Hepatocyte (in vitro differentiated cells): ENCODE data around the gene MYBPC3. TPM values are rescaled to one million over a fixed set of nuclear protein-coding genes. Genes with fewer than 3 reads are reported as not detected.

Source experiments
- DNase-seq: peaks from one replicate; pipeline ENCODE4 v3.0.0-alpha.2; 2016; ENCODE audit warnings: low spot score
- H2AFZ ChIP-seq: fragments of 200-600 bp; sonication (generic); 2 replicates; pipeline ENCODE4 v1.6.0; 2016; ENCODE audit warnings: antibody characterized with exemption, mild to moderate bottlenecking
- H3K27ac ChIP-seq: fragments of 200-600 bp; sonication (generic); 2 replicates; pipeline ENCODE4 v1.5.1; 2016; ENCODE audit warnings: mild to moderate bottlenecking
- H3K27me3 ChIP-seq: fragments of 200-600 bp; sonication (generic); 2 replicates; pipeline ENCODE4 v1.6.1; 2016
- H3K36me3 ChIP-seq: fragments of 200-600 bp; sonication (generic); replicated peaks from 2 replicates; pipeline ENCODE4 v1.5.1; 2016; ENCODE audit warnings: low read depth; ENCODE audit not compliant: insufficient read depth
- H3K4me1 ChIP-seq: fragments of 200-600 bp; sonication (generic); 2 replicates; pipeline ENCODE4 v1.5.1; 2016; ENCODE audit warnings: mild to moderate bottlenecking, moderate library complexity; ENCODE audit not compliant: insufficient read depth
- H3K4me2 ChIP-seq: fragments of 200-600 bp; sonication (generic); 2 replicates; pipeline ENCODE4 v1.6.0; 2016
- H3K4me3 ChIP-seq: fragments of 200-600 bp; sonication (generic); 2 replicates; pipeline ENCODE4 v1.5.1; 2016; ENCODE audit warnings: mild to moderate bottlenecking
- H3K79me2 ChIP-seq: fragments of 200-600 bp; sonication (generic); 2 replicates; pipeline ENCODE4 v1.6.0; 2017; ENCODE audit warnings: mild to moderate bottlenecking
- H3K9me2 ChIP-seq: fragments of 200-600 bp; sonication (generic); replicated peaks from 2 replicates; pipeline ENCODE4 v1.6.0; 2017; ENCODE audit warnings: mild to moderate bottlenecking; ENCODE audit not compliant: insufficient read depth
- H3K9me3 ChIP-seq: fragments of 200-600 bp; sonication (generic); 2 replicates; pipeline ENCODE4 v1.5.1; 2016; ENCODE audit warnings: low read depth, mild to moderate bottlenecking
- H4K20me1 ChIP-seq: fragments of 200-600 bp; sonication (generic); 2 replicates; pipeline ENCODE4 v1.6.0; 2016; ENCODE audit warnings: mild to moderate bottlenecking; ENCODE audit not compliant: insufficient read depth, poor library complexity, severe bottlenecking
- EZH2 ChIP-seq: fragments of 200-600 bp; sonication (generic); IDR thresholded peaks from 2 replicates; pipeline ENCODE4 v1.6.1; 2016; ENCODE audit warnings: antibody characterized with exemption, mild to moderate bottlenecking, borderline replicate concordance
- EZH2phosphoT487 ChIP-seq: fragments of 200-600 bp; sonication (generic); IDR thresholded peaks from one replicate; pipeline ENCODE4 v1.6.1; 2018; ENCODE audit warnings: antibody characterized with exemption, mild to moderate bottlenecking, low read depth, moderate library complexity; ENCODE audit not compliant: unreplicated experiment, severe bottlenecking
- WGBS: methylation state at CpG from one replicate; pipeline ENCODE4 v1.1.6; 2016; ENCODE audit warnings: low lambda C conversion rate; ENCODE audit errors: missing lambda C conversion rate; 5-methylcytosine and 5-hydroxymethylcytosine counted together
- polyA plus RNA-seq: library from polyadenylated mRNA; unstranded; fragments of >200 nt; fragmentation: Nextera tagmentation; extraction: Ambion mirVana; gene quantifications from 2 replicates; pipeline ENCODE4 v1.2.1, GENCODE V29; 2016
- total RNA-seq: library from RNA; depleted of rRNA; stranded (reverse); fragments of >200 nt; gene quantifications from 2 replicates; pipeline ENCODE4 v1.2.3, GENCODE V29; 2014
- TF ChIP-seq, protein P1 (sequence below): fragments of 200-600 bp; sonication (generic); IDR thresholded peaks from 2 replicates; pipeline ENCODE4 v1.5.1; 2016; ENCODE audit warnings: antibody characterized with exemption, mild to moderate bottlenecking; ENCODE audit not compliant: poor library complexity

The MYBPC3 gene
- total and polyA plus RNA-seq, 2 experiments from 2014 or later = 0.51 to 1.4 TPM

DNA sequence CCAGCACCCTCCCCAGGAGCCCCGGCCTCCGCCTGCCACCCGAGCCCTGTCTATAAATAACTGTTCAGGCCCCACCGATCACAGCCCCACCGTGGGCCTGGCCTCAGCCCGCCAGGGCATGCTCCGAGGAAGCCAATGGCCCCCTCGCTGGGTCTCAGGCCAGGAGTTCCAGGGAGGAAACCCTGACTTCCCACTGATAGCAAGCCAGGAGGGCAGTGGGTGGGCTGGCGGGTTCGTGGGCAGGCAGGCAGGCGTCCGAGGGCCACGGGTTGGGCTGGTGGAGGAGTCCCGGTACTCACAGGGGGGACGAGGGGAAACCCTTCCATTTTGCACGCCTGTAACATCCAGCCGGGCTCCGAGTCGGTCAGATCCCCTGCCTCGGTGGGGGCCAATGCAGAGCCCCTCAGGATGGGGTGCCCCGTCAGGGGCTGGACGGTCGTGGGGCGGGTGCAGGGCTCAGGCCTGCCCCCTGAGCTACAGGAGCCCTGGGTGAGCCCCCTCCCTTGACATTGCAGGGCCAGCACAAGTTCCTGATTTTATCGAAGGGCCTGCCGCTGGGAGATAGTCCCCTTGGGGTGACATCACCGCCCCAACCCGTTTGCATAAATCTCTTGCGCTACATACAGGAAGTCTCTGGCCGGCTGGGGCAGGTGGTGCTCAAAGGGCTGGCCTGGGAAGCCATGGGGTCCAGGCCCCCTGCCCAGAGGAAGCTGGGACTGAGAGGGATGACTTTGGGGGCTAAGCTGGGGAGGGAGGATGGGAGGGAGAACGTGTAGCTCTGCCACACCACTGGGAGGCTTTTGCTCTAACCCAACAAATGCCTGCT lies 25.7 kb upstream of the MYBPC3 start, which contains the start of gene SPI1:
SPI1 (minus strand) TSS at position 538 of the 826 bp plus-strand sequence; CDS start at position 344, 194 bp downstream.
- H3K4me3 ChIP-seq = no peak within 1 kb of the TSS
- H3K36me3 ChIP-seq = no peaks in the 10 kb centered on the region
- no peaks in the 10 kb centered on the region for H4K20me1 ChIP-seq
- TF ChIP-seq, protein P1, sequence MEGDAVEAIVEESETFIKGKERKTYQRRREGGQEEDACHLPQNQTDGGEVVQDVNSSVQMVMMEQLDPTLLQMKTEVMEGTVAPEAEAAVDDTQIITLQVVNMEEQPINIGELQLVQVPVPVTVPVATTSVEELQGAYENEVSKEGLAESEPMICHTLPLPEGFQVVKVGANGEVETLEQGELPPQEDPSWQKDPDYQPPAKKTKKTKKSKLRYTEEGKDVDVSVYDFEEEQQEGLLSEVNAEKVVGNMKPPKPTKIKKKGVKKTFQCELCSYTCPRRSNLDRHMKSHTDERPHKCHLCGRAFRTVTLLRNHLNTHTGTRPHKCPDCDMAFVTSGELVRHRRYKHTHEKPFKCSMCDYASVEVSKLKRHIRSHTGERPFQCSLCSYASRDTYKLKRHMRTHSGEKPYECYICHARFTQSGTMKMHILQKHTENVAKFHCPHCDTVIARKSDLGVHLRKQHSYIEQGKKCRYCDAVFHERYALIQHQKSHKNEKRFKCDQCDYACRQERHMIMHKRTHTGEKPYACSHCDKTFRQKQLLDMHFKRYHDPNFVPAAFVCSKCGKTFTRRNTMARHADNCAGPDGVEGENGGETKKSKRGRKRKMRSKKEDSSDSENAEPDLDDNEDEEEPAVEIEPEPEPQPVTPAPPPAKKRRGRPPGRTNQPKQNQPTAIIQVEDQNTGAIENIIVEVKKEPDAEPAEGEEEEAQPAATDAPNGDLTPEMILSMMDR = no peak
- TF ChIP-seq EZH2phosphoT487 (no peak), EZH2 (no peak)
- no peaks in the 10 kb centered on the region for H3K9me3 ChIP-seq
- no peak for DNase-seq
- WGBS = 81% methylated on average over 29 of the region's 31 CpGs
- no peaks in the 10 kb centered on the region for H3K79me2 ChIP-seq
- no peaks in the 10 kb centered on the region for H3K27me3 ChIP-seq
- H3K27ac ChIP-seq = no peak within 1 kb of the TSS
- H3K4me1 ChIP-seq = no peaks in the 10 kb centered on the region
- H2AFZ ChIP-seq = no peak within 1 kb of the TSS
- no peak within 1 kb of the TSS for H3K4me2 ChIP-seq
- H3K9me2 ChIP-seq = no peaks in the 10 kb centered on the region

DNA sequence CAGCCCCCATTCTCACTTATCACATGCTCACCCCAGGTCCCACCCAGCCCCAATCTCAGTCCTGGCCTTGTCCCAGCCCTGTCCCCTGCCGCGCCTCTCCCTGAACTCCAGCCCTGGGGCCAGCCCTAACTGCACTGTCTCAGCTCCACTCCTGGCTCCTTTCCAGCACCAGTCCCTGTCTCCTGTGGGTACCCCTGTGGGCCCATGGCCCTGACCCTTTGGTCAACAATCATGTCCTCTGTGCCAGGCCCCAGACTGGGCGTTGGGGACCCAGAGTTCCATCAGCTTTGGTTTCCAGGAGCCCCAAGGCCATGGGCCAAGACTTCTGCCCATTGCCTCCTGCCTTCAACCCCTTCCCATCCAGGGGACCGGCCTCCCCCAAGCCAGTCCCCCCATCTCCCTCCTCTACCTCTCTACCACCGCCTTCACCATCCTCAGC lies 25.1 kb upstream of the MYBPC3 start:
- no peaks in the 10 kb centered on the region for H3K27me3 ChIP-seq
- DNase-seq = peak; percentile 6
- no peak for TF ChIP-seq EZH2
- no peak for TF ChIP-seq EZH2phosphoT487
- TF ChIP-seq, protein P1 = no peak
- no peaks in the 10 kb centered on the region for H3K4me1 ChIP-seq
- H3K79me2 ChIP-seq = no peaks in the 10 kb centered on the region
- H3K36me3 ChIP-seq = no peaks in the 10 kb centered on the region
- H3K9me3 ChIP-seq = no peaks in the 10 kb centered on the region
- no peak overlapping the region for H3K4me2 ChIP-seq
- no peaks in the 10 kb centered on the region for H3K9me2 ChIP-seq
- H4K20me1 ChIP-seq = no peaks in the 10 kb centered on the region
- H3K27ac ChIP-seq = no peak overlapping the region
- 83% methylated on average over 3 of the region's 5 CpGs for WGBS
- no peak overlapping the region for H2AFZ ChIP-seq
- H3K4me3 ChIP-seq = no peak overlapping the region

DNA sequence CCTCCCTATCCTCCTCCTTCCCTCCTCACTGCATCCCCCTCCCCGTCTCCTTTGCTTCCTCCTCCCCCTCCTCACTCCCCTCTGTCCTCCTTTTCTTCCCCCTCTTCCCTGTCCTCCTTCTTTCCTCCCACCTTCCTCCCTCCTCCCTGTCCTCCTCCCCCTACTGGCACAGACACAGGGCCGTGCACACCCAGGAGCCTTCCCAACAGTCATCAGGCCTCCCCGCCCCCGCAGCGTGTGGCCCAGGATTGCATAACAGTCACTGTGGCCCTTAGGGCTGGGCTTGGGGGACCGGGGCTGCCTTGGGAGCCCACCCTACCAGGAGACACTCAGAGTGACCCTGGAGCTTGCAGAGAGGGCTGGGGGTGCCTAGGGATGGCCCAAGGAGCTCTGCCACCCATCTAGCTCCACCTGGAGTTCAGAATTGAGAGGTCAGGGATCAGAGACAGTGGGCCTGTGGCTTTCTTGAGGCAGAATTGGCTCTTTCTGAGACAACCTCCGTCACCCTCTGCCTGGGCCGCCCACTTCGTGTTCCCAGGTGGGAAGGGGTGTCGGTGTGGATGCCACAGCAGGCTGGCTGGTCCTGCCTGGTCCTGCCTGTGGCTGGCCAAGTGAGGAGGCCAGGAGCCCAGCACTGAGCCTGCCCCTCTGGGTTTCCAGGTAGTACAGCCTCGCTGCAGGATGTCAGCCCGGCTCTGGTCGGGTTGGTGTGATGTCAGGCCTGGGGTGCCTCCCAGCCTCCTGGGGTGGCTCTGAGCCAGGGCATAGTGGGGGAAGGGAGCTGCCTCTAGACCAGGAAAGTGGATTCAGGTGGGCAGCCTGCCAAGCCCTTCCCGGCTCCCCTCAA lies 24.2 kb upstream of the MYBPC3 start:
- Histone ChIP-seq H3K27ac (no peak overlapping the region), H3K9me3 (no peaks in the 10 kb centered on the region), H3K79me2 (no peaks in the 10 kb centered on the region), H3K4me3 (no peak overlapping the region), H3K36me3 (no peaks in the 10 kb centered on the region), H2AFZ (no peak overlapping the region), H3K9me2 (no peaks in the 10 kb centered on the region), H3K4me2 (no peak overlapping the region), H3K4me1 (no peaks in the 10 kb centered on the region), H3K27me3 (no peaks in the 10 kb centered on the region), H4K20me1 (no peaks in the 10 kb centered on the region)
- no peak for DNase-seq
- TF ChIP-seq, protein P1 = no peak
- TF ChIP-seq EZH2 (no peak), EZH2phosphoT487 (no peak)
- WGBS = 82% methylated on average over 13 of the region's 14 CpGs
